Parathyroid adenoma (tissue), 2 donors: ENCODE data around the gene NRTN.
"Not testable (repeated sequence)": the region's sequence is repeated elsewhere in the genome, so short reads cannot be mapped to it uniquely, and the experiment has no call there.

Experiments
- H2AFZ ChIP-seq: fragments of 300-600 bp; sonication (generic); one replicate; pipeline ENCODE4 v1.7.0; 2017; ENCODE audit warnings: antibody characterized with exemption, mild to moderate bottlenecking
- H3K27ac ChIP-seq: fragments of 300-600 bp; sonication (generic); one replicate; pipeline ENCODE4 v1.7.0; 2017
- H3K27me3 ChIP-seq: fragments of 300-600 bp; sonication (generic); one replicate; pipeline ENCODE4 v1.7.0; 2017; ENCODE audit warnings: low read length; ENCODE audit not compliant: control insufficient read depth, insufficient read depth
- H3K36me3 ChIP-seq: fragments of 300-600 bp; sonication (generic); one replicate; pipeline ENCODE4 v1.7.0; 2017; ENCODE audit warnings: low read length; ENCODE audit not compliant: control insufficient read depth, insufficient read depth
- H3K4me1 ChIP-seq: fragments of 300-600 bp; sonication (generic); one replicate; pipeline ENCODE4 v1.7.0; 2017; ENCODE audit warnings: control low read depth
- H3K4me2 ChIP-seq: fragments of 300-600 bp; sonication (generic); one replicate; pipeline ENCODE4 v1.7.0; 2017; ENCODE audit warnings: low read length
- H3K4me3 ChIP-seq: fragments of 300-600 bp; sonication (generic); one replicate; pipeline ENCODE4 v1.7.0; 2017; ENCODE audit warnings: low read depth, low read length
- H3K79me2 ChIP-seq: fragments of 300-600 bp; sonication (generic); one replicate; pipeline ENCODE4 v1.7.0; 2017; ENCODE audit warnings: control low read depth
- H3K9ac ChIP-seq: fragments of 300-600 bp; sonication (generic); one replicate; pipeline ENCODE4 v1.7.0; 2017; ENCODE audit warnings: mild to moderate bottlenecking
- H3K9me3 ChIP-seq: fragments of 300-600 bp; sonication (generic); one replicate; pipeline ENCODE4 v1.7.0; 2017; ENCODE audit warnings: low read length; ENCODE audit not compliant: control insufficient read depth
- CTCF ChIP-seq: fragments of 300-600 bp; sonication (generic); IDR thresholded peaks from one replicate; pipeline ENCODE4 v1.7.0; 2017; ENCODE audit warnings: antibody characterized with exemption, mild to moderate bottlenecking
- donor health status: primary hyperparathyroidism.

Gene NRTN

DNA sequence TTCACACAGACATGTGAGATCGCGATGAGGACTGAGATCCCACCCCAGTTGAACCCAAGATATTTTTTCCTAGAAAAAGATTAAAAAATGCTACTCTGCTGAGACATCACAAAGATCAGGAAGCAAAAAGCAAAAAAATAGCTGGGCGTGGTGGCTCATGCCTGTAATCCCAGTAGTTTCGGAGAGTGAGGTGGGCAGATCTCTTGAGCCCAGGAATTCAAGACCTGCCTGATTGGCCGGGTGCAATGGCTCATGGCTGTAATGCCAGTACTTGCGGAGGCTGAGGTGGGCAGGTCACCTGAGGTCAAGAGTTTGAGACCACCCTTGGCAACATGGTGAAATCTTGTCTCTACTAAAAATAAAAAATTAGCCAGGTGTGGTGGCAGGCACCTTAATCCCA lies 45.3 kb downstream of the NRTN start:
- H3K4me1 ChIP-seq, result no peaks in the 10 kb centered on the region
- H2AFZ ChIP-seq, result no peak overlapping the region
- H3K9ac ChIP-seq, result no peak overlapping the region
- H3K4me3 ChIP-seq, result no peak overlapping the region
- no peak overlapping the region for H3K4me2 ChIP-seq
- H3K9me3 ChIP-seq, result no peaks in the 10 kb centered on the region
- TF ChIP-seq CTCF, result no peak
- H3K27me3 ChIP-seq, result no peaks in the 10 kb centered on the region
- no peaks in the 10 kb centered on the region for H3K79me2 ChIP-seq
- no peak overlapping the region for H3K27ac ChIP-seq
- H3K36me3 ChIP-seq, result no peaks in the 10 kb centered on the region

GRCh38 chr19:5850743-5851293 lies 46.0 kb downstream of the NRTN start:
- H3K9ac ChIP-seq, result no peak overlapping the region
- no peak overlapping the region for H3K27ac ChIP-seq

GRCh38 chr19:5851302-5851701 lies 46.4 kb downstream of the NRTN start, which contains the start of gene FUT3:
FUT3 (minus strand) TSS chr19:5851449.
- Histone ChIP-seq H2AFZ (no peak within 1 kb of the TSS), H3K36me3 (no peaks in the 10 kb centered on the region), H3K9me3 (no peaks in the 10 kb centered on the region), H3K4me2 (no peak within 1 kb of the TSS), H3K4me1 (no peaks in the 10 kb centered on the region), H3K27ac (no peak within 1 kb of the TSS), H3K79me2 (no peaks in the 10 kb centered on the region), H3K4me3 (no peak within 1 kb of the TSS), H3K27me3 (no peaks in the 10 kb centered on the region), H3K9ac (no peak within 1 kb of the TSS)
- TF ChIP-seq CTCF, result no peak

More at GRCh38 chr19:5850743-5851293, 46.0 kb downstream of the NRTN start:
- no peaks in the 10 kb centered on the region for H3K27me3 ChIP-seq
- no peaks in the 10 kb centered on the region for H3K79me2 ChIP-seq
- H3K4me2 ChIP-seq, result no peak overlapping the region
- no peaks in the 10 kb centered on the region for H3K4me1 ChIP-seq
- no peak overlapping the region for H2AFZ ChIP-seq
- H3K36me3 ChIP-seq, result no peaks in the 10 kb centered on the region
- no peaks in the 10 kb centered on the region for H3K9me3 ChIP-seq
- no peak for TF ChIP-seq CTCF
- H3K4me3 ChIP-seq, result no peak overlapping the region

GRCh38 chr19:5854121-5854520 lies 49.3 kb downstream of the NRTN start:
- H3K4me3 ChIP-seq, H3K4me1 ChIP-seq, H3K27me3 ChIP-seq, H2AFZ ChIP-seq, H3K4me2 ChIP-seq, H3K27ac ChIP-seq, H3K9ac ChIP-seq, H3K36me3 ChIP-seq, H3K79me2 ChIP-seq, H3K9me3 ChIP-seq: not testable (repeated sequence)

GRCh38 chr19:5855151-5855550 lies 50.3 kb downstream of the NRTN start:
- not testable (repeated sequence) for H3K4me1 ChIP-seq, H3K9me3 ChIP-seq, H3K27me3 ChIP-seq, H3K9ac ChIP-seq, H3K27ac ChIP-seq, H3K79me2 ChIP-seq, H2AFZ ChIP-seq, H3K4me2 ChIP-seq, H3K36me3 ChIP-seq, H3K4me3 ChIP-seq
